HepG2 (cell line): ENCODE measurements around the gene SYMPK. TPM values are rescaled to one million over a fixed set of nuclear protein-coding genes. Genes with fewer than 3 reads are reported as not detected.
A peak's percentile ranks its signal among the peaks of the same experiment; 100 is the strongest.

Experiments used
- ATAC-seq: fragments of 200-7000 bp; cut with Tn5 transposase; 3 replicates; pipeline ENCODE4 v1.9.1; 2020; ENCODE audit warnings: mild to moderate bottlenecking, moderate library complexity
- BruUV-seq: library from RNA; stranded (reverse); fragments of 400-500 nt; replicated peaks from 2 replicates; lab custom pipeline; 2021; lab: Mats Ljungman, UMichigan
- CTCF ChIA-PET: fragments of 300-600 bp; formaldehyde crosslinking; extraction: SDS; loops from one replicate; lab custom pipeline; 2021; ENCODE audit warnings: low total read pairs, inconsistent platforms, low intra/inter-chr PET ratio; lab: Yijun Ruan, JAX
- POLR2A ChIA-PET: fragments of 350-600 bp; sonication (Branson Sonifier 250); formaldehyde crosslinking; loops from one replicate; lab custom pipeline; 2020; ENCODE audit warnings: antibody characterized with exemption, inconsistent platforms; lab: Yijun Ruan, JAX
- DNase-seq: peaks from one replicate; pipeline ENCODE4 v3.0.0-alpha.2; 2015; ENCODE audit warnings: low spot score
- FAIRE-seq: peaks from 3 replicates; lab custom pipeline; 2011; peaks lifted over from hg19 to GRCh38; lab: Jason Lieb, UNC
- H2AFZ ChIP-seq: one replicate; pipeline ENCODE4 v1.6.1; 2011; ENCODE audit warnings: low read length, inconsistent platforms
- H3K27ac ChIP-seq: fragments of 300-600 bp; 3 replicates; pipeline ENCODE4 v1.8.0; 2011; ENCODE audit warnings: mixed run types, mild to moderate bottlenecking, mixed read lengths, low read length, inconsistent platforms; ENCODE audit not compliant: insufficient read depth; ENCODE audit errors: extremely low read length
- H3K27me3 ChIP-seq, 2 experiments: fragments of 200-600 bp in 1 of 2; 2 replicates in 1 of 2; 3 replicates in 1 of 2; pipeline versions ENCODE4 v1.6.0 to v1.8.0; 2011; ENCODE audit warnings: low read length in 2 of 2, mild to moderate bottlenecking in 2 of 2, moderate library complexity in 2 of 2, inconsistent platforms in 1 of 2; ENCODE audit not compliant: insufficient read depth in 2 of 2, control insufficient read depth in 1 of 2
- H3K36me3 ChIP-seq, 2 experiments: fragments of 200-600 bp in 1 of 2; replicated peaks in 1 of 2; 2 replicates in 1 of 2; 3 replicates in 1 of 2; pipeline versions ENCODE4 v1.5.1 to v1.8.0; 2011; ENCODE audit warnings: low read length in 2 of 2, inconsistent platforms in 1 of 2; ENCODE audit not compliant: insufficient read depth in 2 of 2, control insufficient read depth in 1 of 2
- H3K4me1 ChIP-seq: 2 replicates; pipeline ENCODE4 v1.5.1; 2012; ENCODE audit warnings: low read length, inconsistent platforms; ENCODE audit not compliant: insufficient read depth
- H3K4me2 ChIP-seq: 2 replicates; pipeline ENCODE4 v1.6.0; 2011; ENCODE audit warnings: low read depth, low read length, inconsistent platforms
- H3K4me3 ChIP-seq, 3 experiments: fragments of 200-600 bp in 1 of 3; sonication (generic), shearing (Covaris generic) in 1 of 3; replicated peaks in 1 of 3; 2 replicates each; pipeline ENCODE4 v1.5.1; 2011 to 2016; ENCODE audit warnings: low read length in 3 of 3, inconsistent platforms in 2 of 3, low read depth in 2 of 3, mild to moderate bottlenecking in 2 of 3, control low read depth in 1 of 3, mixed read lengths in 1 of 3; ENCODE audit not compliant: insufficient read depth in 1 of 3
- H3K79me2 ChIP-seq: one replicate; pipeline ENCODE4 v1.6.1; 2011; ENCODE audit warnings: low read length, inconsistent platforms; ENCODE audit not compliant: insufficient read depth
- H3K9ac ChIP-seq: 2 replicates; pipeline ENCODE4 v1.6.0; 2011; ENCODE audit warnings: mild to moderate bottlenecking, low read depth, low read length, inconsistent platforms; ENCODE audit not compliant: insufficient read depth
- H3K9me3 ChIP-seq: 2 replicates; pipeline ENCODE4 v1.5.1; 2012; ENCODE audit warnings: mild to moderate bottlenecking, low read length
- H4K20me1 ChIP-seq: 2 replicates; pipeline ENCODE4 v1.6.0; 2011; ENCODE audit warnings: inconsistent platforms, mild to moderate bottlenecking, low read length, moderate library complexity; ENCODE audit not compliant: insufficient read depth
- JARID2 ChIP-seq: sonication (generic); formaldehyde crosslinking; IDR thresholded peaks from 2 replicates; pipeline ENCODE4 v1.8.1; 2023; ENCODE audit warnings: missing genetic modification reagents, inconsistent platforms; ENCODE audit not compliant: insufficient replicate concordance
- JUNB ChIP-seq: sonication (generic); formaldehyde crosslinking; IDR thresholded peaks from 2 replicates; pipeline ENCODE4 v1.8.0; 2022; ENCODE audit warnings: missing genetic modification reagents, mild to moderate bottlenecking, borderline replicate concordance
- NR2F1 ChIP-seq, 2 experiments: fragments of 450-650 bp in 1 of 2; formaldehyde crosslinking in 1 of 2; IDR thresholded peaks; 2 replicates each; pipeline versions ENCODE4 v1.5.0 to v1.6.1; 2016 to 2020; ENCODE audit warnings: mild to moderate bottlenecking in 1 of 2, missing compliant biosample characterization in 1 of 2, missing genetic modification reagents in 1 of 2, moderate library complexity in 1 of 2
- THAP7 ChIP-seq: sonication (generic); formaldehyde crosslinking; IDR thresholded peaks from 2 replicates; pipeline ENCODE4 v1.8.1; 2023; ENCODE audit warnings: mild to moderate bottlenecking, missing genetic modification reagents
- XRCC5 ChIP-seq: fragments of 200-400 bp; formaldehyde crosslinking; optimal IDR thresholded peaks from 2 replicates; pipeline ENCODE3; 2017; ENCODE audit warnings: mild to moderate bottlenecking, low read length
- ZBTB21 ChIP-seq: sonication (generic); formaldehyde crosslinking; IDR thresholded peaks from 2 replicates; pipeline ENCODE4 v1.4.0; 2020; ENCODE audit warnings: missing genetic modification reagents
- ZBTB33 ChIP-seq: sonication (generic); formaldehyde crosslinking; IDR thresholded peaks from 2 replicates; pipeline ENCODE4 v1.4.0; 2020; ENCODE audit warnings: missing genetic modification reagents
- ZNF382 ChIP-seq: sonication (generic); formaldehyde crosslinking; IDR thresholded peaks from 2 replicates; pipeline ENCODE4 v1.5.0; 2020; ENCODE audit warnings: missing genetic modification reagents, mild to moderate bottlenecking, borderline replicate concordance
- ZNF589 ChIP-seq: sonication (generic); formaldehyde crosslinking; conservative IDR thresholded peaks from 2 replicates; pipeline ENCODE4 v1.8.0; 2022; ENCODE audit warnings: mild to moderate bottlenecking, moderate library complexity, missing genetic modification reagents
- WGBS: methylation state at CpG from one replicate; pipeline ENCODE4 v1.1.6; 2017; ENCODE audit warnings: low lambda C conversion rate; 5-methylcytosine and 5-hydroxymethylcytosine counted together
- in situ Hi-C: cut with HindIII; loops from 2 replicates; pipeline ENCODE4 v1.10.0; 2017; ENCODE audit warnings: low pct_unique_long_range_greater_than_20kb; ENCODE audit not compliant: extremely low pct_ligation_motif_present
- intact Hi-C: fragments of 100-400 bp; cut with micrococcal nuclease; formaldehyde crosslinking; loops from one replicate; pipeline ENCODE4 v1.10.0; 2022; ENCODE audit not compliant: unreplicated experiment
- polyA plus RNA-seq, 8 experiments: library from polyadenylated mRNA; depleted of rRNA in 3 of 8; stranded (reverse) in 7 of 8; unstranded in 1 of 8; fragments of >200 nt; fragmentation: Illumina TruSeq in 4 of 8; extraction: Trizol in 4 of 8; gene quantifications; 2 replicates each; pipeline versions ENCODE4 v1.2.1 to v1.2.3, GENCODE V29; 2011 to 2016; ENCODE audit warnings: low read depth in 4 of 8, missing spikeins in 1 of 8, mixed read lengths in 1 of 8; ENCODE audit not compliant: insufficient read depth in 1 of 8
- total RNA-seq, 5 experiments: library from RNA; depleted of rRNA; stranded (reverse); fragments of >200 nt; fragmentation: Illumina TruSeq; extraction: Trizol; gene quantifications; 2 replicates each; pipeline ENCODE4 v1.2.3, GENCODE V29; 2016; ENCODE audit warnings: low read depth in 1 of 5
- TF ChIP-seq, protein P1 (sequence below): sonication (generic); formaldehyde crosslinking; IDR thresholded peaks from 2 replicates; pipeline ENCODE4 v1.5.1; 2020; ENCODE audit warnings: mild to moderate bottlenecking, missing genetic modification reagents, borderline replicate concordance

Gene SYMPK
- total and polyA plus RNA-seq, 2 of the 13 experiments (the other 11 are each of a cell fraction or from before 2014, with no cell fraction given): 21.9 to 55.7 TPM

DNA sequence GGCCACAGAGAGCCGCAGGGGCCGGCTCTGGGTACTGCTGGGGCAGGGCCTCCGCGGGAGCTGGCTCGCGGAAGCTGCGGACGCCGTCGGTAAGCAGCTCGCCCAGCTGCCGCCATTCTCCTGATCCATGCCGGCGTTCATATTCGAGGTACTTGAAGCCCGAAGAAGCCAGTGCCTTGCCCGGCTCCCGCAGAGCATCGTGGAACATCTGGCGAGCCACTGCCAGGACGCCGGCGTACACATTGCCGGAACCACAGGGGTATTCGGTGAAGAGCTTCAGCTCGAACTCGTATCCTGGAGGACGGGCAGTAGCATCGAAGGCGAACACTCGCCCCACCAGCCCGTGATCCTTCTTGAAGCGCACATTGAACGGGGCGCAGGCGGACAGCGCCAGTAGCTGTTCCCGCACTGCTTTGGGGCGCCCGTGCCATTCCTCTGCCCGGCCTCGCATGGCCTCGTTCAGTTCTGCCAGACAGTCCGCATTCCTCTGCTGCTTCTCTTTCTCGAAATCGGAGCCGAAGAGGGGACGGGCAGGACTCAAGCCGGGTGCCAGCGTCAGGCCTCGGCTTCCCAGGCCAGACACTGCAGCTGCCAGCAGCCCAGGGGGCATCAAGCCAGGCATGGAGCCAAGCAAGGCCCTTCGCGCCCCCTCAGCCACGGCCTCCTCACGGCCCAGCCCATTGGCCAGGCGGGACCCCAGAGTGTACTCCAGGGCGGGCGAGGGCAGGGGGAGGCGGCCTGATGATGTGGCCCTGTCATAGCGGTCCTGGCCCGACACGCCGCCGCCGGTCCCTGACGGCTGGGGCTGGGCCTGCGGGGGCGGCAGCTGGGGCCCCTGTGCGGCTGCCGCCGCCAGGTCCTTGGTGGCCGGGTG, 22.0 kb upstream of the SYMPK start (continued):
- TF ChIP-seq THAP7 (CRISPR knock-in tag) (no peak), ZBTB21 (CRISPR knock-in tag) (no peak), ZNF589 (CRISPR knock-in tag) (no peak), JUNB (CRISPR knock-in tag) (no peak), XRCC5 (no peak)

GRCh38 chr19:45883881-45884681, 21.1 kb upstream of the SYMPK start:
- WGBS: 94% methylated on average over 17 of the region's 57 CpGs
- Histone ChIP-seq H3K27ac (no peak overlapping the region), H4K20me1 (no peaks in the 10 kb centered on the region), H3K4me1 (peaks cover 54% of the 10 kb centered on the region), H3K36me3 (no peaks in the 10 kb centered on the region), H2AFZ (no peak overlapping the region), H3K9me3 (no peaks in the 10 kb centered on the region), H3K4me2 (peak overlapping the region; percentile 84), H3K9ac (peak overlapping the region; percentile 46; the same call in 1 of the 2 replicates), H3K79me2 (peaks cover 15% of the 10 kb centered on the region), H3K4me3 (peak overlapping the region in 2 of 3 experiments; percentile 24 to 80; a peak in 2 of 6 replicates), H3K27me3 (no peaks in the 10 kb centered on the region)
- no peak for FAIRE-seq
- in situ Hi-C loops (no loop called here), intact Hi-C loops (loop anchor here (1.0 kb wide), 2 partner anchors 21 to 67 kb away; partner anchors contain the start of gene SYMPK)
- ChIA-PET CTCF (interaction anchor here (1.2 to 5.3 kb wide), 7 partner anchors 10 to 133 kb away, joined by 4 to 263 read pairs (median 5); partner anchors contain the start of genes FOXA3, MYPOP and SYMPK), POLR2A (interaction anchor here (1.3 to 10.3 kb wide), 5 partner anchors 8 to 67 kb away, joined by 4 to 388 read pairs (median 12); partner anchors contain the start of genes FOXA3, MYPOP and SYMPK)
- no peak for ATAC-seq
- no TSS peak for BruUV-seq
- no peak for DNase-seq
- TF ChIP-seq NR2F1 (CRISPR knock-in tag; IDR thresholded peaks at IDR 0.05) (no peak), ZBTB33 (CRISPR knock-in tag) (peak; percentile 38; the same call in 1 of the 2 replicates), JARID2 (CRISPR knock-in tag) (no peak), ZNF382 (no peak)
- TF ChIP-seq, protein P1, sequence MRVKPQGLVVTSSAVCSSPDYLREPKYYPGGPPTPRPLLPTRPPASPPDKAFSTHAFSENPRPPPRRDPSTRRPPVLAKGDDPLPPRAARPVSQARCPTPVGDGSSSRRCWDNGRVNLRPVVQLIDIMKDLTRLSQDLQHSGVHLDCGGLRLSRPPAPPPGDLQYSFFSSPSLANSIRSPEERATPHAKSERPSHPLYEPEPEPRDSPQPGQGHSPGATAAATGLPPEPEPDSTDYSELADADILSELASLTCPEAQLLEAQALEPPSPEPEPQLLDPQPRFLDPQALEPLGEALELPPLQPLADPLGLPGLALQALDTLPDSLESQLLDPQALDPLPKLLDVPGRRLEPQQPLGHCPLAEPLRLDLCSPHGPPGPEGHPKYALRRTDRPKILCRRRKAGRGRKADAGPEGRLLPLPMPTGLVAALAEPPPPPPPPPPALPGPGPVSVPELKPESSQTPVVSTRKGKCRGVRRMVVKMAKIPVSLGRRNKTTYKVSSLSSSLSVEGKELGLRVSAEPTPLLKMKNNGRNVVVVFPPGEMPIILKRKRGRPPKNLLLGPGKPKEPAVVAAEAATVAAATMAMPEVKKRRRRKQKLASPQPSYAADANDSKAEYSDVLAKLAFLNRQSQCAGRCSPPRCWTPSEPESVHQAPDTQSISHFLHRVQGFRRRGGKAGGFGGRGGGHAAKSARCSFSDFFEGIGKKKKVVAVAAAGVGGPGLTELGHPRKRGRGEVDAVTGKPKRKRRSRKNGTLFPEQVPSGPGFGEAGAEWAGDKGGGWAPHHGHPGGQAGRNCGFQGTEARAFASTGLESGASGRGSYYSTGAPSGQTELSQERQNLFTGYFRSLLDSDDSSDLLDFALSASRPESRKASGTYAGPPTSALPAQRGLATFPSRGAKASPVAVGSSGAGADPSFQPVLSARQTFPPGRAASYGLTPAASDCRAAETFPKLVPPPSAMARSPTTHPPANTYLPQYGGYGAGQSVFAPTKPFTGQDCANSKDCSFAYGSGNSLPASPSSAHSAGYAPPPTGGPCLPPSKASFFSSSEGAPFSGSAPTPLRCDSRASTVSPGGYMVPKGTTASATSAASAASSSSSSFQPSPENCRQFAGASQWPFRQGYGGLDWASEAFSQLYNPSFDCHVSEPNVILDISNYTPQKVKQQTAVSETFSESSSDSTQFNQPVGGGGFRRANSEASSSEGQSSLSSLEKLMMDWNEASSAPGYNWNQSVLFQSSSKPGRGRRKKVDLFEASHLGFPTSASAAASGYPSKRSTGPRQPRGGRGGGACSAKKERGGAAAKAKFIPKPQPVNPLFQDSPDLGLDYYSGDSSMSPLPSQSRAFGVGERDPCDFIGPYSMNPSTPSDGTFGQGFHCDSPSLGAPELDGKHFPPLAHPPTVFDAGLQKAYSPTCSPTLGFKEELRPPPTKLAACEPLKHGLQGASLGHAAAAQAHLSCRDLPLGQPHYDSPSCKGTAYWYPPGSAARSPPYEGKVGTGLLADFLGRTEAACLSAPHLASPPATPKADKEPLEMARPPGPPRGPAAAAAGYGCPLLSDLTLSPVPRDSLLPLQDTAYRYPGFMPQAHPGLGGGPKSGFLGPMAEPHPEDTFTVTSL (CRISPR knock-in tag): 0 out of 2 replicates have a peak, but pooled peaks have one; percentile 26
